Activated naive CD4-positive, alpha-beta T cell treated with anti-CD3 and anti-CD28 coated beads, Interleukin-2, amount 10 ng/mL, durations not matched to agents 7 days and 5 days (primary cell): ENCODE measurements around the gene RAB27A.

Experiments
- CTCF ChIA-PET: fragments of 350-600 bp; sonication (Branson Sonifier 250); formaldehyde crosslinking; loops from one replicate; lab custom pipeline; 2021; ENCODE audit warnings: antibody characterized with exemption; lab: Charles Lee
- DNase-seq: peaks from one replicate; pipeline ENCODE4 v3.0.0-alpha.2; 2020
- H3K27ac Mint-ChIP-seq: one replicate; pipeline ENCODE4 v1.8.0; 2021; ENCODE audit warnings: mild to moderate bottlenecking, moderate library complexity, mixed read lengths
- H3K27me3 Mint-ChIP-seq: one replicate; pipeline ENCODE4 v1.8.0; 2021; ENCODE audit warnings: mild to moderate bottlenecking, mixed read lengths
- H3K36me3 Mint-ChIP-seq: one replicate; pipeline ENCODE4 v1.8.0; 2021; ENCODE audit warnings: mixed read lengths
- H3K4me1 Mint-ChIP-seq: one replicate; pipeline ENCODE4 v1.8.0; 2021; ENCODE audit warnings: mixed read lengths
- H3K4me3 Mint-ChIP-seq: one replicate; pipeline ENCODE4 v1.8.0; 2021; ENCODE audit warnings: mild to moderate bottlenecking, moderate library complexity, mixed read lengths
- H3K9me3 Mint-ChIP-seq: one replicate; pipeline ENCODE4 v1.8.0; 2021; ENCODE audit warnings: mixed read lengths

RAB27A gene

DNA sequence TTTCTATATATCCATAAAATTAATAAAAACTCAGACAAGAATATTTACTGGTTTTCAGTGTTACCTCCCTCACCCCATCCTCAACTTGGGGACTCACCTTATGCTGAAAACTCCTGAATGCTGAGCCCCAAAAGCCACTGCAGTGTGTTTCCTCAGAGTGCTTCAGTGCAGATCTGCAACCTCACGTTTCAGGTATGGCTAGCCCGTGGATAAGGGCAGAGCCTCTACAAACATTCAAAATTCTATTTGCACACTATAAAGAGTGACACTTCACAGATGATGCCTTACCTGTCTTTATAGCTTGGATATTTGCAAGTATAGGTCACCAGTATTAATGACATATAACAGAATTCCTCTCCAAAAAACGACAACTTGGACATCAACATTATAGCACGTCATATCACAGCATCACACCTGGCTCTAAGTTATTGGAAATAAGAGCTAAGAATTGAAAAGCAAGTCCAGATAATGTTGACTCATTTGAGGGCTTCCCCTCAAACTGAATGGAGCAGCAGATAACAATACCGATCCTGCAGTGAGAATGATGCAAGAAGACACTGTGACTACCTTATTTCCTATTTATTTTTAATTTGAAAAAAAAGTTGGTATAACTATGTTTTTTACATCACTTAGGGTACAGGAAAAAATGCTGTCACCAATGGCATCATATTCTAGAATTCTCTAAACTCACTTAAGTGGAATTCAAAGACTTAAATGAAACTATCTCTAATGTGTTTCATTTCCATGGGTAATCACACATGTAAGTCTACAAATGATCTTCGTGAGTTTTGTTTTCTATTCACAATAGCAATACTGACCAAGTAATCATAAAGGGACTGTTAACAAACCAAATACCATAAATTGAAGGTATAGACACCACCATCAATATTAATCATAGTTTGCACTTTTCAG is 52.1 kb downstream of the RAB27A start:
- CTCF ChIA-PET = interaction anchor here (1.0 kb wide), 1 partner anchor 19 kb away, joined by 6 read pairs; no protein-coding TSS in a partner anchor
- Mint-ChIP-seq H3K36me3 (peaks cover 29% of the 10 kb centered on the region), H3K27me3 (no peaks in the 10 kb centered on the region), H3K9me3 (no peaks in the 10 kb centered on the region), H3K4me3 (no peak overlapping the region), H3K4me1 (peaks cover 35% of the 10 kb centered on the region), H3K27ac (no peak overlapping the region)
- no peak for DNase-seq

- no peak overlapping the region for H3K4me3 Mint-ChIP-seq
- peaks cover 33% of the 10 kb centered on the region for H3K4me1 Mint-ChIP-seq
- H3K27ac Mint-ChIP-seq = no peak overlapping the region
- CTCF ChIA-PET = no interaction called here
- peaks cover 42% of the 10 kb centered on the region for H3K36me3 Mint-ChIP-seq
- DNase-seq = no peak
- H3K27me3 Mint-ChIP-seq = no peaks in the 10 kb centered on the region
- no peaks in the 10 kb centered on the region for H3K9me3 Mint-ChIP-seq
These were observed 54.0 kb downstream of the RAB27A start for GRCh38 chr15:55235546-55236036.

DNA sequence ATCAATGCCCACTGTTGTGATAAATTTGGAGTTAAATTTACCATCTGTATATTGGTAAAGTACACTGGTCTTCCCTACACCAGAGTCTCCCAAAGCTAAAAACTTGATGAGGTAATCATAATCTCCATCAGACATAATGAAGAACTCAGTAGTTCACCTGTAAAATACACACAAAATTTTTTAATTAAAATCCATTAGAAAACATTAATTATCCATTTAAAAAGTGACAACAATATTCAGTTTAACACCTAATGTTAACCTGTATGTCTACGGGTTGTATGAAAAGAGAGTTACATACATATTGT is 54.9 kb downstream of the RAB27A start:
- Mint-ChIP-seq H3K4me1 (peaks cover 34% of the 10 kb centered on the region), H3K27me3 (no peaks in the 10 kb centered on the region), H3K36me3 (peaks cover 44% of the 10 kb centered on the region), H3K9me3 (no peaks in the 10 kb centered on the region), H3K4me3 (no peak overlapping the region), H3K27ac (no peak overlapping the region)
- DNase-seq = no peak
- CTCF ChIA-PET = no interaction called here

DNA sequence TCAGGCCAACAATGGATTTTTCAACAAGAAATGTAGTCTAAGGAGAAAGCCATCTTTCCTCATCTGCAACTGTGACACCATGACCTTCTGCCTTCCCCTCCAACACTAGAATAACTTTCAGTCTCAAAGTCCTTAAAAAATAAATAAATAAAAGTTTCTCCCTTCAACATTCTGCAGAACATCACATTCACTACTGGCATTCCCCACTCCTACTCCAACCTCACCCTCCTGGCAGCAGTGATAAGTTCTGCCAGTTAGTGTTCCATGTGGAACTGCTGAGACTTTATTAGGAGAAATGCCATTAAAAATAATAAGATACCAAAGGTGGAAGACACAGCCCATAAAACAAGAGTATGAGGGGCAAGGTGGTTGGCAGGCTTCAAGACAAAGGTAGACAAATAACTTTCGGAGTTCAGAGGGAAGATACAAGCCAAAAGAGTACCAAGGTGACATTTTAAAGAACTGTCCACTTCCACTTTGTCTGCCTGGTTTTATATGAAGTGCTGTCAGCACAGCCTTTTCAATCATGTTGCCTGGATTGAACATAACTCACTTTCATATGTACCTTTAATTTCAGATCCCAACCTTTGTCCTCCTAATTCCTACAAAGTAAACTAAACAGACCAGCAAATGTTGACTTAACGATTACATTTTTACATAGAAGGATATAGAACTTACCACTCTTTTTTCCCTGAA is 55.4 kb downstream of the RAB27A start:
- peaks cover 32% of the 10 kb centered on the region for H3K4me1 Mint-ChIP-seq
- no peak overlapping the region for H3K4me3 Mint-ChIP-seq
- no peak overlapping the region for H3K27ac Mint-ChIP-seq
- no peak for DNase-seq
- H3K36me3 Mint-ChIP-seq = peaks cover 44% of the 10 kb centered on the region
- CTCF ChIA-PET = no interaction called here
- H3K27me3 Mint-ChIP-seq = no peaks in the 10 kb centered on the region
- no peaks in the 10 kb centered on the region for H3K9me3 Mint-ChIP-seq

- Mint-ChIP-seq H3K36me3 (peaks cover 52% of the 10 kb centered on the region), H3K27ac (no peak overlapping the region), H3K4me3 (no peak overlapping the region), H3K4me1 (peaks cover 22% of the 10 kb centered on the region), H3K27me3 (no peaks in the 10 kb centered on the region), H3K9me3 (no peaks in the 10 kb centered on the region)
- DNase-seq = no peak
- CTCF ChIA-PET = interaction anchor here (0.6 kb wide), 1 partner anchor 20 kb away, joined by 4 read pairs; no protein-coding TSS in a partner anchor
These were observed 58.2 kb downstream of the RAB27A start for GRCh38 chr15:55231455-55231854.

- no peak overlapping the region for H3K4me3 Mint-ChIP-seq
- no peaks in the 10 kb centered on the region for H3K9me3 Mint-ChIP-seq
- peaks cover 55% of the 10 kb centered on the region for H3K36me3 Mint-ChIP-seq
- H3K27ac Mint-ChIP-seq = no peak overlapping the region
- no peaks in the 10 kb centered on the region for H3K27me3 Mint-ChIP-seq
- DNase-seq = no peak
- H3K4me1 Mint-ChIP-seq = peaks cover 25% of the 10 kb centered on the region
- CTCF ChIA-PET = no interaction called here
These were observed 58.7 kb downstream of the RAB27A start for GRCh38 chr15:55230953-55231352.

- H3K9me3 Mint-ChIP-seq = no peaks in the 10 kb centered on the region
- H3K36me3 Mint-ChIP-seq = peaks cover 57% of the 10 kb centered on the region
- no peak overlapping the region for H3K4me3 Mint-ChIP-seq
- CTCF ChIA-PET = no interaction called here
- H3K27me3 Mint-ChIP-seq = no peaks in the 10 kb centered on the region
- H3K4me1 Mint-ChIP-seq = peaks cover 30% of the 10 kb centered on the region
- H3K27ac Mint-ChIP-seq = peak overlapping the region; percentile 55
- no peak for DNase-seq
These were observed 59.5 kb downstream of the RAB27A start for GRCh38 chr15:55230051-55230670.

- H3K4me1 Mint-ChIP-seq = peaks cover 65% of the 10 kb centered on the region
- no peaks in the 10 kb centered on the region for H3K27me3 Mint-ChIP-seq
- CTCF ChIA-PET = no interaction called here
- no peak overlapping the region for H3K27ac Mint-ChIP-seq
- H3K9me3 Mint-ChIP-seq = no peaks in the 10 kb centered on the region
- H3K4me3 Mint-ChIP-seq = no peak overlapping the region
- DNase-seq = no peak
- H3K36me3 Mint-ChIP-seq = peaks cover 60% of the 10 kb centered on the region
These were observed 63.5 kb downstream of the RAB27A start for GRCh38 chr15:55226127-55226526.

DNA sequence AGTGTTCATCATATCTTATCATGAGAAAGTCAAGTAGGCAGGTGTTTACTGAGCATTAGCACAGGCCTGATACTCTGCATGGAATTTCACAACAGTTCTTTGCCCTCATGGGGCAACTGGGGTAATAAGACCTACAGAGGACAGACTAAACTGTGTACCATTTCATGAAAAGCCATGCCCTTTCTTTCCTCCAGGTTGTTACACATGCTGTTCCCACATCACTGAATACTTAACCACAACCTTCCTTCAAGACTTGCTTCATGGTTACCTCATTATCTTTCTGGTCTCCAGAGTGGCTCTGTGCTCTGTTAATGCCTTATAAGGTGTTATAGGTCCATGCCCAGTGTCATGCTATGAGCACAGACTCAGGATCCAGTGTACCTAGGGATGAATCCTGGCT is 64.7 kb downstream of the RAB27A start:
- CTCF ChIA-PET = interaction anchor here (1.0 kb wide), 1 partner anchor 66 kb away, joined by 3 read pairs; no protein-coding TSS in a partner anchor
- Mint-ChIP-seq H3K27ac (no peak overlapping the region), H3K4me3 (no peak overlapping the region), H3K36me3 (peaks cover 60% of the 10 kb centered on the region), H3K9me3 (no peaks in the 10 kb centered on the region), H3K4me1 (peaks cover 65% of the 10 kb centered on the region), H3K27me3 (no peaks in the 10 kb centered on the region)
- no peak for DNase-seq

GRCh38 chr15:55222588-55222987 is 67.0 kb downstream of the RAB27A start:
- DNase-seq = no peak

DNA sequence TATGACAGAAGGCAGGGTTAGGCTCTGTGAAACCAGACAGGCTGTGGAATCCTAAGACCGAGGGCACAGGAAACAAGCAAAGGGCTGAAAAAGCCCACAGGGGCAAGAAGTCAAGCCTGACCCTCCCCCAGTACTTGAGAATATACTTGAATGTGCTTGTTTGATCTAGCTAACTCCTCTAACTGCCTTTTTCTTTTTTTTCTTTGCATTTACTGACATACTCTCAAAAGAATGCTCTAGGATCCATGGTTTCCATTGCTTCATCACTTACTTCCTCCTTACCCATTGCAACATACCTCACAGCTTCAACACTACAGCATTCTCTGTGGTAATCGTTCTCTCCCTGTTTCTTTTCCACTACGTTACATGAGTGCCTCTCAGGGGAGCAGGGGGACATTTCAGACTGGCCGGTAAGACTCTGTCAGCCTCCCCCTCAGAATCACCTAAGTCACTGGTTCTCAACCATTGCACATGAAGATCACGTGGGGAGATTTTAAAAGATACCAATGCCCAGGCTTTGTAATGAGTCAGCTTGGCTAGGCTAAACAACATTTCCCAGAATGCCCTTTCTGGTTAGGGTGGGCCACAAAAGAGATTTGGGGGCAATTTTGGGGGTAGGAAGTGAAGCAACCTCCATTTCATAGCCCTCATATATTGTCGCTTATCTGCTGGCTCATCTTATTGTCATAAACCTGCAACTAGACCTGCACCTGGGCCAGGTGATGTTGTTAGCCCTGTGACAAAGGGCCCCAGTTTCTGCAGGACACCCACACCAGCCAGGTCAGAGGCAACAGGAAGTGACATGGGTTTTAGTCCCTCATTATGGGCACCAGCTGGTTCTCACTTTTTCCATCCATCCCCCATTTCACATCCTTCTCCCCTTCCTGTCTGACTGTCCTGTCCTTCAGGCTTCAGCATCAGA is 68.3 kb downstream of the RAB27A start:
- peak overlapping the region; percentile 76 for H3K27ac Mint-ChIP-seq
- CTCF ChIA-PET = interaction anchor here (0.8 to 2.9 kb wide), 5 partner anchors 53 to 70 kb away, joined by 3 to 17 read pairs (median 3); no protein-coding TSS in a partner anchor
- peaks cover 51% of the 10 kb centered on the region for H3K36me3 Mint-ChIP-seq
- H3K27me3 Mint-ChIP-seq = no peaks in the 10 kb centered on the region
- H3K4me1 Mint-ChIP-seq = peaks cover 85% of the 10 kb centered on the region
- H3K9me3 Mint-ChIP-seq = no peaks in the 10 kb centered on the region
- no peak overlapping the region for H3K4me3 Mint-ChIP-seq
- DNase-seq = no peak

More at GRCh38 chr15:55222588-55222987, 67.0 kb downstream of the RAB27A start:
- CTCF ChIA-PET = interaction anchor here (0.7 to 1.3 kb wide), 3 partner anchors 57 to 68 kb away, joined by 3 to 7 read pairs (median 3); no protein-coding TSS in a partner anchor
- no peaks in the 10 kb centered on the region for H3K9me3 Mint-ChIP-seq
- H3K36me3 Mint-ChIP-seq = peaks cover 56% of the 10 kb centered on the region
- H3K4me3 Mint-ChIP-seq = peak overlapping the region; percentile 8
- H3K4me1 Mint-ChIP-seq = peaks cover 84% of the 10 kb centered on the region
- H3K27ac Mint-ChIP-seq = peak overlapping the region; percentile 76
- no peaks in the 10 kb centered on the region for H3K27me3 Mint-ChIP-seq

GRCh38 chr15:55220606-55221005 is 69.0 kb downstream of the RAB27A start:
- Mint-ChIP-seq H3K36me3 (peaks cover 45% of the 10 kb centered on the region), H3K4me1 (peaks cover 79% of the 10 kb centered on the region), H3K27ac (peak overlapping the region; percentile 69), H3K9me3 (no peaks in the 10 kb centered on the region), H3K4me3 (no peak overlapping the region), H3K27me3 (no peaks in the 10 kb centered on the region)
- CTCF ChIA-PET = interaction anchor here (0.8 to 2.9 kb wide), 3 partner anchors 55 to 71 kb away, joined by 3 to 17 read pairs (median 3); no protein-coding TSS in a partner anchor
- no peak for DNase-seq

GRCh38 chr15:55218056-55218455 is 71.6 kb downstream of the RAB27A start:
- CTCF ChIA-PET = interaction anchor here (0.9 to 4.9 kb wide), 12 partner anchors 9 to 221 kb away, joined by 3 to 30 read pairs (median 6); partner anchors contain the start of genes CCPG1 and PIERCE2
- Mint-ChIP-seq H3K27ac (peak overlapping the region; percentile 13), H3K4me1 (peaks cover 53% of the 10 kb centered on the region), H3K36me3 (peaks cover 36% of the 10 kb centered on the region), H3K4me3 (no peak overlapping the region), H3K27me3 (no peaks in the 10 kb centered on the region), H3K9me3 (no peaks in the 10 kb centered on the region)
- no peak for DNase-seq
